Endothelial cell of umbilical vein (primary cell): ENCODE data around the gene ACTL7A. TPM values are rescaled to one million over a fixed set of nuclear protein-coding genes. Genes with fewer than 3 reads are reported as not detected.

Experiments
- BruUV-seq: library from RNA; stranded (reverse); fragments of 400-500 nt; replicated peaks from 2 replicates; lab custom pipeline; 2021; lab: Mats Ljungman, UMichigan
- CTCF ChIA-PET: fragments of 300-600, 350-600 bp; sonication (Branson Sonifier 250); formaldehyde crosslinking; loops from one replicate; lab custom pipeline; 2021; ENCODE audit warnings: antibody characterized with exemption, inconsistent platforms; lab: Charles Lee
- POLR2A ChIA-PET: fragments of 300-600, 350-600 bp; sonication (Branson Sonifier 250); formaldehyde crosslinking; loops from one replicate; lab custom pipeline; 2021; ENCODE audit warnings: antibody characterized with exemption, inconsistent platforms; lab: Charles Lee
- DNase-seq: peaks from one replicate; pipeline ENCODE4 v3.0.0-alpha.2; 2011; ENCODE audit warnings: low read depth, low spot score
- FAIRE-seq: peaks from 2 replicates; lab custom pipeline; 2011; peaks lifted over from hg19 to GRCh38; lab: Jason Lieb, UNC
- H2AFZ ChIP-seq: 2 replicates; pipeline ENCODE4 v1.6.0; 2012; ENCODE audit warnings: low read depth, low read length, control low read depth, inconsistent platforms
- H3K27ac ChIP-seq: 2 replicates; pipeline ENCODE4 v1.5.1; 2011; ENCODE audit warnings: low read depth, mild to moderate bottlenecking, control low read depth, low read length, moderate library complexity; ENCODE audit not compliant: insufficient read depth
- H3K27me3 ChIP-seq, 2 experiments: 2 replicates each; pipeline versions ENCODE4 v1.6.0 to v1.6.1; 2011; ENCODE audit warnings: low read length in 2 of 2, mixed read lengths in 1 of 2; ENCODE audit not compliant: control insufficient read depth in 2 of 2, insufficient read depth in 2 of 2
- H3K36me3 ChIP-seq, 2 experiments: 2 replicates in 1 of 2; 3 replicates in 1 of 2; pipeline ENCODE4 v1.5.1; 2011; ENCODE audit warnings: low read length in 2 of 2, mild to moderate bottlenecking in 1 of 2, moderate library complexity in 1 of 2; ENCODE audit not compliant: control insufficient read depth in 2 of 2, insufficient read depth in 2 of 2; ENCODE audit errors: extremely low read depth in 1 of 2
- H3K4me1 ChIP-seq: 3 replicates; pipeline ENCODE4 v1.5.1; 2011; ENCODE audit warnings: mild to moderate bottlenecking, low read length; ENCODE audit not compliant: control insufficient read depth, insufficient read depth; ENCODE audit errors: extremely low read depth
- H3K4me2 ChIP-seq: 2 replicates; pipeline ENCODE4 v1.6.1; 2011; ENCODE audit warnings: low read length, control low read depth, mixed read lengths; ENCODE audit not compliant: insufficient read depth
- H3K4me3 ChIP-seq, 3 experiments: fragments of 200-600 bp in 1 of 3; sonication (generic), shearing (Covaris generic) in 1 of 3; replicated peaks in 1 of 3; 2 replicates each; pipeline ENCODE4 v1.5.1; 2011 to 2016; ENCODE audit warnings: control low read depth in 3 of 3, low read length in 3 of 3, mild to moderate bottlenecking in 2 of 3, inconsistent platforms in 1 of 3, low read depth in 1 of 3, moderate library complexity in 1 of 3; ENCODE audit not compliant: insufficient read depth in 1 of 3
- H3K79me2 ChIP-seq: 2 replicates; pipeline ENCODE4 v1.6.0; 2012; ENCODE audit warnings: low read length, inconsistent platforms; ENCODE audit not compliant: control insufficient read depth, insufficient read depth
- H3K9ac ChIP-seq: replicated peaks from 2 replicates; pipeline ENCODE3; 2011; ENCODE audit warnings: low read length, control low read depth; ENCODE audit not compliant: insufficient read depth; ENCODE audit errors: extremely low read depth
- H3K9me1 ChIP-seq: replicated peaks from 3 replicates; pipeline ENCODE4 v1.6.0; 2011; ENCODE audit warnings: mild to moderate bottlenecking, low read length; ENCODE audit not compliant: control insufficient read depth, insufficient read depth; ENCODE audit errors: extremely low read depth
- H3K9me3 ChIP-seq: replicated peaks from 2 replicates; pipeline ENCODE4 v1.5.1; 2012; ENCODE audit warnings: low read length, inconsistent platforms; ENCODE audit not compliant: control insufficient read depth, insufficient read depth
- H4K20me1 ChIP-seq: replicated peaks from 2 replicates; pipeline ENCODE3; 2011; ENCODE audit warnings: mild to moderate bottlenecking, low read length; ENCODE audit not compliant: control insufficient read depth, insufficient read depth; ENCODE audit errors: extremely low read depth
- EZH2 ChIP-seq: IDR thresholded peaks from 2 replicates; pipeline ENCODE4 v1.6.1; 2012; ENCODE audit warnings: borderline replicate concordance, low read depth, mild to moderate bottlenecking, moderate library complexity, low read length, inconsistent platforms; ENCODE audit not compliant: severe bottlenecking
- FOS ChIP-seq: IDR thresholded peaks from 2 replicates; pipeline ENCODE4 v1.6.1; 2011; ENCODE audit warnings: mild to moderate bottlenecking, low read length, moderate library complexity, borderline replicate concordance; ENCODE audit not compliant: insufficient read depth
- GATA2 ChIP-seq: IDR thresholded peaks from 2 replicates; pipeline ENCODE4 v1.7.0; 2011; ENCODE audit warnings: low read depth, mild to moderate bottlenecking, moderate library complexity, mixed read lengths, low read length; ENCODE audit not compliant: insufficient read length, insufficient read depth
- JUN ChIP-seq: IDR thresholded peaks from 2 replicates; pipeline ENCODE4 v1.6.1; 2011; ENCODE audit warnings: borderline replicate concordance, low read depth; ENCODE audit not compliant: insufficient read length, insufficient read depth
- MYC ChIP-seq: IDR thresholded peaks from one replicate; pipeline ENCODE4 v1.6.1; 2011; ENCODE audit warnings: mild to moderate bottlenecking, low read depth, low read length
- POLR2A ChIP-seq: IDR thresholded peaks from 2 replicates; pipeline ENCODE4 v1.6.1; 2012; ENCODE audit warnings: low read depth, mild to moderate bottlenecking, control low read depth, low read length
- POLR2AphosphoS5 ChIP-seq: IDR thresholded peaks from 2 replicates; pipeline ENCODE4 v1.6.1; 2012; ENCODE audit warnings: low read depth, mild to moderate bottlenecking, control low read depth, low read length, moderate library complexity; ENCODE audit not compliant: insufficient read depth
- dilution Hi-C: fragments of 300-500 bp; cut with MboI; formaldehyde crosslinking; loops from one replicate; pipeline ENCODE4 v1.15.0; 2019; ENCODE audit warnings: low sequenced_read_pairs; ENCODE audit not compliant: extremely low pct_ligation_motif_present
- intact Hi-C: fragments of 100-400 bp; cut with micrococcal nuclease; formaldehyde crosslinking; loops from one replicate; pipeline ENCODE4 v1.10.0; 2022
- polyA plus RNA-seq, 4 experiments: library from polyadenylated mRNA; depleted of rRNA in 3 of 4; stranded (reverse) in 3 of 4; unstranded in 1 of 4; fragments of >200 nt; gene quantifications; 2 replicates each; pipeline versions ENCODE4 v1.2.1 to v1.2.3, GENCODE V29; 2011 to 2012; ENCODE audit warnings: missing spikeins in 1 of 4
- total RNA-seq: library from RNA; stranded (reverse); gene quantifications from 2 replicates; pipeline ENCODE4 v1.2.3, GENCODE V29; 2021
- TF ChIP-seq, protein P1 (sequence below): IDR thresholded peaks from 2 replicates; pipeline ENCODE4 v1.6.1; 2011; ENCODE audit not compliant: insufficient read depth, insufficient read length
- TF ChIP-seq, protein P2 (sequence below), 2 donors: IDR thresholded peaks; 1 replicate in 1 of 2; 2 replicates in 1 of 2; pipeline ENCODE4 v1.5.1; 2011; ENCODE audit warnings: low read length in 2 of 2, mild to moderate bottlenecking in 2 of 2, moderate library complexity in 2 of 2, control low read depth in 1 of 2, inconsistent platforms in 1 of 2, low read depth in 1 of 2; ENCODE audit not compliant: insufficient read depth in 1 of 2; ENCODE audit errors: extremely low read depth in 1 of 2

ACTL7A gene
- total and polyA plus RNA-seq, 2 donors (not counting 3 experiments of a cell fraction or from before 2014, with no cell fraction given) = not detected

DNA sequence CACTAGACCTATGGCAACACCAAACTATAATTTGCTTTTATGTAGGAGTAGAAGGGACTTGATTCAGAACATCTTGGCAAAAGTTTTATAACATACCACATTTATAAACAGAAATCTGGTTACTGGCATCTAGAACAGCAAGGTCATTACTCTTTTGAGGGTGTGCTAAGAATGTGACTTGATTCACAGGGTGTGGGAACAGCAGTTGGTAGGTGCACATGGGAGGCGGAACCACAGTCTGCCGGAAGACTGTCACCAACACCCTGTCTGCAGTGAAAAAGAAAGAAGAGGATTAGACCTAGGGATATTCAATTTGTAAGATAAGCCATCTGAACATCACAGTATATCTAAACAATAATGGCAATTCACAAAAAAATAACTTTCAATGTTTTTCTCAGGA is 48.8 kb downstream of the ACTL7A start:
- DNase-seq (no peak), FAIRE-seq (no peak)
- Histone ChIP-seq H3K9ac (no peak overlapping the region), H3K4me1 (no peaks in the 10 kb centered on the region), H3K9me3 (no peaks in the 10 kb centered on the region), H3K27me3 (no peaks in the 10 kb centered on the region), H3K4me3 (no peak overlapping the region), H3K4me2 (no peak overlapping the region), H3K9me1 (no peaks in the 10 kb centered on the region), H3K79me2 (no peaks in the 10 kb centered on the region), H4K20me1 (no peaks in the 10 kb centered on the region), H3K27ac (no peak overlapping the region), H2AFZ (no peak overlapping the region), H3K36me3 (peaks cover 17 to 20% of the 10 kb centered on the region in 2 experiments)
- TF ChIP-seq POLR2A = no peak
- TF ChIP-seq FOS = no peak
- no peak for TF ChIP-seq JUN
- TF ChIP-seq MYC = no peak
- TF ChIP-seq POLR2AphosphoS5 = no peak
- TF ChIP-seq EZH2 = no peak
- TF ChIP-seq, protein P1, sequence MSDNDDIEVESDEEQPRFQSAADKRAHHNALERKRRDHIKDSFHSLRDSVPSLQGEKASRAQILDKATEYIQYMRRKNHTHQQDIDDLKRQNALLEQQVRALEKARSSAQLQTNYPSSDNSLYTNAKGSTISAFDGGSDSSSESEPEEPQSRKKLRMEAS = no peak
- no peak for TF ChIP-seq GATA2
- TF ChIP-seq, protein P2, sequence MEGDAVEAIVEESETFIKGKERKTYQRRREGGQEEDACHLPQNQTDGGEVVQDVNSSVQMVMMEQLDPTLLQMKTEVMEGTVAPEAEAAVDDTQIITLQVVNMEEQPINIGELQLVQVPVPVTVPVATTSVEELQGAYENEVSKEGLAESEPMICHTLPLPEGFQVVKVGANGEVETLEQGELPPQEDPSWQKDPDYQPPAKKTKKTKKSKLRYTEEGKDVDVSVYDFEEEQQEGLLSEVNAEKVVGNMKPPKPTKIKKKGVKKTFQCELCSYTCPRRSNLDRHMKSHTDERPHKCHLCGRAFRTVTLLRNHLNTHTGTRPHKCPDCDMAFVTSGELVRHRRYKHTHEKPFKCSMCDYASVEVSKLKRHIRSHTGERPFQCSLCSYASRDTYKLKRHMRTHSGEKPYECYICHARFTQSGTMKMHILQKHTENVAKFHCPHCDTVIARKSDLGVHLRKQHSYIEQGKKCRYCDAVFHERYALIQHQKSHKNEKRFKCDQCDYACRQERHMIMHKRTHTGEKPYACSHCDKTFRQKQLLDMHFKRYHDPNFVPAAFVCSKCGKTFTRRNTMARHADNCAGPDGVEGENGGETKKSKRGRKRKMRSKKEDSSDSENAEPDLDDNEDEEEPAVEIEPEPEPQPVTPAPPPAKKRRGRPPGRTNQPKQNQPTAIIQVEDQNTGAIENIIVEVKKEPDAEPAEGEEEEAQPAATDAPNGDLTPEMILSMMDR (IDR thresholded peaks at IDR 0.05; ENCODE audit: extremely low read depth in 1 of 2, insufficient read depth in 1 of 2, low read depth in 1 of 2, low read length in 2 of 2) = no peak
- intact Hi-C loops (no loop called here), dilution Hi-C loops (no loop called here)
- ChIA-PET POLR2A (no interaction called here), CTCF (no interaction called here)
- BruUV-seq = no TSS peak
